ENCODE measurements around the gene CEP44.

The CEP44 gene

DNA sequence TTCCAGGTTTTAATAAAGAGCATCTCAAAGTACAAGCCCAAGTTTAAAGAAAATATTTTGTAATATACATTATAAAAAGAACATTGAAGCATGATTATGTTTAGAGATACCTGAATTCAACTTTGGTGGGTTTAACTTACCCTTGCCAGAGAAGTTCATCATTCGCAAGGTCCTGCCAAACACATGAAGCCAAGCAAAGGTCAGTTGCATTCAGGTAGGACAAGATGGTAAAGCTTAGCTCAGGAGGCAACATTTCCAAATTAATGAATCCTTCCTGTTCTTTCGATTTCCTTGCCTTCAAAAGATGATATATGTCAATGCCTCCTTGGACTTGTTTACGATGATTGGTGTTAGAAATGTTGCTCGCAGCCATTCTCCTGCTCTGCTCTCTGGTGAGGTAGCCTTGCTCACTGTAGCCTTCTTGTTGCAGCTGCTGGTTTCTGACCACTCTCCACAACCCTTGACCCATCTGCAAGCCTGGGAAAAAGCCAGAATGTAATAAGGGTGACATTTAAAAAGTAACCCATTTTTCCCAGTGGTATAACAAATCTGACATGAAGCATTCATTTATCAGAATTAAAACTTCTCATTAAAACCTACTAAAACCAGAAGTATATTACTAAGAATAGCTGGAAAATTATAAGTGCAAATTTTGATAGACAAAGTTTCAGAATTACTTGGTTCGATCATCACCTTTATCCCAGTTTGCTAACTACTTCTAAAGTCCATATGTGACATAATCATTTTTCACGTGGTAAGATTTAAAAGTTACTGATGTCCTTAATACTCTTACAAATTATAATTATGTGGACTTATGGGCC, 20.9 kb upstream of the CEP44 start:
- CTCF ChIA-PET, result no interaction called here

DNA sequence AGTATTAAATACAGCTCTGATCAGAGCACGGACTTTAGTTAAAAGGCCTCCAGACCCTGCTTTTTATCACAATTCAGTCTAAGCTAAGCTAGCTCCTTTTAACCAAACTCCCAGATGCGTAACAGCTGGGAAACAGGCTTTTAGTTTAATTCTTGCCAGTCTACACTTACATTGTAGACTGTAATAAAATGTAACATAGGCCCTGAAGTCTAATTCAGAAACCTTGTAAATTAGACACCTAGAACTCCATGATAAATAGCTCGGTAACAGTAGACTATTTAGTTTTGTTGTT, 20.3 kb upstream of the CEP44 start:
- DNase-seq, result no peak
- Mint-ChIP-seq H3K27ac (no peak overlapping the region), H3K9me3 (no peaks in the 10 kb centered on the region), H3K36me3 (peaks cover 4% of the 10 kb centered on the region), H3K4me3 (no peak overlapping the region), H3K27me3 (no peaks in the 10 kb centered on the region), H3K4me1 (no peaks in the 10 kb centered on the region)
- CTCF ChIA-PET, result no interaction called here

More for the DNA sequence above, 20.9 kb upstream of the CEP44 start:
- Mint-ChIP-seq H3K27me3 (no peaks in the 10 kb centered on the region), H3K4me1 (no peaks in the 10 kb centered on the region), H3K4me3 (no peak overlapping the region), H3K9me3 (no peaks in the 10 kb centered on the region), H3K27ac (no peak overlapping the region), H3K36me3 (peaks cover 4% of the 10 kb centered on the region)
- DNase-seq, result no peak

DNA sequence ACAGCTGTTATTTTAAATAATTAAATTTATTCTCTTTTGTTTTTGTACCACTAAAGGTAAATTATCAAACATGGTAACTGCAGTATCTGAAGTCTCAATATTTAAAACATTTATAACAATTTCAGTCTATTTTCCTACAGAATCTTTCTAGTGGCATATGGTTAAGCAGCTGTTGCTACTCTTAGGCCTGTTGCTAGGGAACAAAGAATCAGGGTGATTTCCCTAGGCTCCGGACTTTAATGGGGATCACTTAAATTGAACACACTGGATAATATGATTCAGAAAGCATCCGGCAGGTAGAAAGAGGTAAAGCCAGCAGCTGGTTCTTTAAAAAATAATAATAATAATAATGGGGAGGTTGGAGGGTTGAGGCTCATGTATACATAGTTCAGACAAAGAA, 17.8 kb upstream of the CEP44 start:
- Mint-ChIP-seq H3K27ac (no peak overlapping the region), H3K4me1 (no peaks in the 10 kb centered on the region), H3K4me3 (no peak overlapping the region), H3K27me3 (no peaks in the 10 kb centered on the region), H3K9me3 (no peaks in the 10 kb centered on the region), H3K36me3 (peaks cover 5% of the 10 kb centered on the region)
- CTCF ChIA-PET, result no interaction called here
- no peak for DNase-seq

DNA sequence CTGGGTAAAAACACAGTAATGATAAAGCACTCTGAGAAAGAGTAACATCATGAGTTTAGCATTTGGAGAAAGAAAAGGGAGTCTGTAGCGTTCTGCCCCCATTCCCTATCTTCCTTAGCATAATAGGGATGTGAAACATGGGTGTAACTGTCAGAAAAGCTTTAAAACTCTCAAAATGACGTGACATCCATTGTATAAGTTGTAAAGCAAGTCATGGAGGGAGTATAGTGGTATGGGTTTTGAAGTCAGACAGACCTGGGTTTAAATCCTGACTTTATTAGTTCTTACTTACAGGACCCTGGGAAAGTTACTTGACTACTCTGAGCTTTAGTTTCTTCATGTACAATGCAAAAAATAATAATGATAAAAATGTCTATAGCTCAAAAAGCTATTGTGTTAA, 17.3 kb upstream of the CEP44 start:
- CTCF ChIA-PET, result interaction anchor here (1.3 kb wide), 1 partner anchor 44 kb away, joined by 3 read pairs; no protein-coding TSS in a partner anchor
- no peak for DNase-seq
- Mint-ChIP-seq H3K4me1 (no peaks in the 10 kb centered on the region), H3K4me3 (no peak overlapping the region), H3K36me3 (peaks cover 5% of the 10 kb centered on the region), H3K27ac (no peak overlapping the region), H3K27me3 (no peaks in the 10 kb centered on the region), H3K9me3 (no peaks in the 10 kb centered on the region)

DNA sequence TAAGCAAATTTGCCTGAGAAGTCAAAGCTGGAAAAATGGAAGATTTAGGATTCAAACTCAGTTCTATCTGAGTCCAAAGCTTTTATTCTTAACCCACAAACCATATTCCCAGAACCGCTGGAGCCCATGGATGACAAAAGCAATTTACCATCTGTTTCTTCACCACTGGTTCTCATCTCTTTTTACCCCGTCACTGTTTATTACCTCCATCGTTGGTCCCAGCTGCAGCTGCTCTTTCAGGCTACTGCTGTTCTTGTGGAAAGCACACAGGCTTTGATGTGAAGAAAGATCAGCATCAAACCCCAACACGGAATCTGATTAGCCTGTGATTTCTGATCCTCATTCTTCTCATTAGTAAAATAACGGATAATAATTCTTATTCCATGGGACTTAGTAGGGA, 9.8 kb upstream of the CEP44 start:
- CTCF ChIA-PET, result no interaction called here
- H3K36me3 Mint-ChIP-seq, result peaks cover 2% of the 10 kb centered on the region
- H3K27ac Mint-ChIP-seq, result no peak overlapping the region
- no peaks in the 10 kb centered on the region for H3K9me3 Mint-ChIP-seq
- no peak for DNase-seq
- no peaks in the 10 kb centered on the region for H3K4me1 Mint-ChIP-seq
- no peaks in the 10 kb centered on the region for H3K27me3 Mint-ChIP-seq
- H3K4me3 Mint-ChIP-seq, result no peak overlapping the region

DNA sequence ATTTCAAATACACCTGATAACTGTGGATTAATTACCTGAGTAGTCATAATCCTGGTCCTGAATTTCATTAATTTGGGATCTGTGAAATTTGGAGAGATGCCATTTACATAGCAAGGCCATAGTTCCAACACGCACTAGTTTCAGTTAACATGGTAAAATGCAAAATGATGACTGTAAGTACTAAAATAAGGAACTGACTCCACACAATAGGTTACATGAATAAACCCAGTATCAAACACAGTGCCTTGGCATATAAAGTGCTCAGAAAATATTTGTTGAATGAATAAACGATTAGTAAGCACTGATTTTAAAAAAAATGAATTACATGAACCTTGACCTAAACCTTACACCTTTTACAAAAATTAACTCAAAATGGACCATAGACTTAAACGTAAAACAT, 9.3 kb upstream of the CEP44 start:
- no peak for DNase-seq
- no peaks in the 10 kb centered on the region for H3K27me3 Mint-ChIP-seq
- H3K9me3 Mint-ChIP-seq, result no peaks in the 10 kb centered on the region
- H3K4me1 Mint-ChIP-seq, result peaks cover 2% of the 10 kb centered on the region
- H3K4me3 Mint-ChIP-seq, result no peak overlapping the region
- peaks cover 4% of the 10 kb centered on the region for H3K36me3 Mint-ChIP-seq
- no peak overlapping the region for H3K27ac Mint-ChIP-seq
- CTCF ChIA-PET, result no interaction called here

DNA sequence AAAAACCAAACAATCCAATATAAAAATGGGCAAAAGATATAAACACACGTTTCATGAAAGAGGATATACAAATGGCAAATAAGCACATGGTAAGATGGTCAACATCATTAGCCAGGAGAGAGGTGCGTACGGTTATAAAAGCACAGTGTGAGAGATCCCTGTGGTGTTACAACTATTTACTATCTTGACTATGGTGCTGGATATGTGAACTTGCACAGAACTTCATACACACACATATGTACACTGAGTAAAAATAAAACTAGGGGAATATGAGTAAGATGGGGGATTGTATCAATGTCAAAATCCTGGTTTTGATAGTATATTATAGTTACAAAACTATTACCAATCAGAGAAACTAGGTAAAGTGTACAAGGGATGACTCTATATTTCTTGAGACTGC, 8.6 kb upstream of the CEP44 start:
- CTCF ChIA-PET, result no interaction called here
- H3K36me3 Mint-ChIP-seq, result peaks cover 8% of the 10 kb centered on the region
- H3K9me3 Mint-ChIP-seq, result no peaks in the 10 kb centered on the region
- no peaks in the 10 kb centered on the region for H3K27me3 Mint-ChIP-seq
- no peak for DNase-seq
- no peak overlapping the region for H3K27ac Mint-ChIP-seq
- no peak overlapping the region for H3K4me3 Mint-ChIP-seq
- H3K4me1 Mint-ChIP-seq, result peaks cover 6% of the 10 kb centered on the region

DNA sequence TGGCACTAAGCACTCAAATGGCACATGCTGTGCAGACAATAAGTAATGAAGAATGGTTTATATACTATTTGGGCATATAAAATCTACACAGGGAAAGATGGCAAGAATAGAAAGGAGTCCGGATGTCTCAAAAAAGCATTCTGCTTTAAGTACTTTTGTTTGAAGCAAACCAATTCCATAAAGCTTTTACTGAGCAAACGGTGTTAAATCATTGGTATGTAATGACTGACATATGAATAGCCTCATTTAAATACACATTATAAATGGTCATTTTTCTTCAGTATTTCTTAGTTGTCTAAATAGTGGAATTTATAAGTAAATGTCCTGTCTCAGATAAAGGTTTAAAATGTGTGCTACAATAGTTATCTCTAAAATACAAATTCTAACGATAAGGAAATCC, 6.3 kb upstream of the CEP44 start:
- H3K9me3 Mint-ChIP-seq, result no peaks in the 10 kb centered on the region
- peaks cover 26% of the 10 kb centered on the region for H3K4me1 Mint-ChIP-seq
- H3K27ac Mint-ChIP-seq, result no peak overlapping the region
- no peak overlapping the region for H3K4me3 Mint-ChIP-seq
- peaks cover 15% of the 10 kb centered on the region for H3K36me3 Mint-ChIP-seq
- no peak for DNase-seq
- H3K27me3 Mint-ChIP-seq, result no peaks in the 10 kb centered on the region
- CTCF ChIA-PET, result no interaction called here

DNA sequence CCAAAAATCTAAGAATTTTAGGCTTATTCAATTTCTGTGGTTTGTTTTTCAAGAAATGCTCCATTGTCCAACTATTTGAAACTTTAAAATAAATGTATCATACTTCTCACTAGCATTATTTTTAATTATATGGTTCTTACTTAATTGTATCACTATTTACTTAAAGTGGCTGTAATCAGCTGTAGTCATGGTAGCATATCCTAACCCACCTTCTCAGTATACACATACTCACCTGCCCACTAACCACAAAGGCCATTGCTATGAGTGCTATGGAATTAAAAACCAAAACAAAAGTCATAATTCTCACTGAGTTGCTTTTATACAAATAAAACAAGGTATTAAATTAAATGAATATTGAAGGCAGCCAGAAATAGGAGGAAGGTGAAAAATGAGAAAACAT, 5.2 kb upstream of the CEP44 start:
- peaks cover 31% of the 10 kb centered on the region for H3K4me1 Mint-ChIP-seq

DNA sequence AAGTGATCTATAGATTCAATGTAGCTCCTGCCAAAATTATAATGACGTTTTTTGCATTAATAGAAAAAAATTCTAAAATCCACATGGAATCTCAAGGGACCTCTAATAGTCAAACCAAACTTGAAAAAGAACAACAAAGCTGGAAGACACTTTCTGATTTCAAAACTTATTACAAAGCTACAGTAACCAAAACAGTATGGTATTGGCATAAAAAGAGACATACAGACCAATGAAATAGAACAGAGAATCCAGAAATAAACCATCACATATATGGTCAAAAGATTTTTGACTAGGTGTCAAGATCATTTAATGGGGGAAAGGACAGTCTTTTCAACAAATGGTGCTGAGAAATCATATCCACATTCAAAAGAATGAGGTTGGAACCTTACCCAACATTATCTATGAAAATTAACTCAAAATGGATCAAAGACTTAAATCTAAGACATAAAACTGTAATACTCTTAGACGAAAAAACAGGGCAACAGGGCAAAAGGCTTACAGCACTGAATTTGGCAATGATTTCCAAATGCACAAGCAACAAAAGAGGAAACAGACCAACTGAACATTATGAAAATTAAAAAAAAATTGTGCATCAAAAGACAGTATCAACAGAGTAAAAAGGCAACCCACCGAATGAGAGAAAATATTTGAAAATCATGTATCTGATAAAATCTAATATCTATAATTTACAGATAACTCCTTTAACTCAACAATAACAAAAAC, 4.1 kb upstream of the CEP44 start:
- no peaks in the 10 kb centered on the region for H3K9me3 Mint-ChIP-seq
- no peak overlapping the region for H3K4me3 Mint-ChIP-seq
- H3K27me3 Mint-ChIP-seq, result no peaks in the 10 kb centered on the region
- H3K36me3 Mint-ChIP-seq, result peaks cover 15% of the 10 kb centered on the region
- DNase-seq, result no peak
- peaks cover 37% of the 10 kb centered on the region for H3K4me1 Mint-ChIP-seq
- H3K27ac Mint-ChIP-seq, result no peak overlapping the region
- CTCF ChIA-PET, result interaction anchor here (0.7 kb wide), 1 partner anchor 57 kb away, joined by 3 read pairs; no protein-coding TSS in a partner anchor

More for the DNA sequence above, 5.2 kb upstream of the CEP44 start:
- H3K36me3 Mint-ChIP-seq, result peaks cover 15% of the 10 kb centered on the region
- H3K27ac Mint-ChIP-seq, result no peak overlapping the region
- no peak for DNase-seq
- no peaks in the 10 kb centered on the region for H3K9me3 Mint-ChIP-seq
- H3K4me3 Mint-ChIP-seq, result no peak overlapping the region
- CTCF ChIA-PET, result interaction anchor here (0.7 kb wide), 1 partner anchor 56 kb away, joined by 3 read pairs; no protein-coding TSS in a partner anchor
- H3K27me3 Mint-ChIP-seq, result no peaks in the 10 kb centered on the region

DNA sequence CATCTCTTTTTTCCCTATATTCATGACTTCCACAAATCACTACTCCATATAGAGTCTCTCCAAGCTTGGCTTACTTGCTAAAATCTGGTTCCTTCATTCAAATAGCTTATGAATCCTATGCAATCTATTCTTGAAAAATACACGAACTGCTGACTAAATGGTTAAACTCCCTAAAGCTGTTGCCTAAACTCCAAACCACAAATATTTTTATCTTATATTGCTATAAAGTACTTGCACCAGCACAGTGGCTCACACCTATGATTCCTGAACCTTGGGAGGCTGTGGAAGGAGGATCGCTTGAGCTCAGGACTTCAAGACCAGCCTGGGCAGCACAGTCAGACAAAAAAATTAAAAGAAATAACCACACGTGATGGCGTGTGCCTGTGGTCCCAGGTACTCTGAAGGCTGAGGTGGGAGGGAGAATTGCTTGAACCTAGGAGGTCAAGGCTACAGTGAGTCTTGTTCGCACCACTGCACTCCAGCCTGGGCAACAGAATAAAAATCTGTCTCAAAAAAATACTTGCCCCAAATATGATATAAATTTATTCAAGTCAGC, 2.5 kb upstream of the CEP44 start:
- no peaks in the 10 kb centered on the region for H3K9me3 Mint-ChIP-seq
- peaks cover 49% of the 10 kb centered on the region for H3K4me1 Mint-ChIP-seq
- CTCF ChIA-PET, result no interaction called here
- H3K36me3 Mint-ChIP-seq, result peaks cover 15% of the 10 kb centered on the region
- DNase-seq, result no peak
- no peaks in the 10 kb centered on the region for H3K27me3 Mint-ChIP-seq
- H3K4me3 Mint-ChIP-seq, result peak overlapping the region; percentile 15
- H3K27ac Mint-ChIP-seq, result no peak overlapping the region

DNA sequence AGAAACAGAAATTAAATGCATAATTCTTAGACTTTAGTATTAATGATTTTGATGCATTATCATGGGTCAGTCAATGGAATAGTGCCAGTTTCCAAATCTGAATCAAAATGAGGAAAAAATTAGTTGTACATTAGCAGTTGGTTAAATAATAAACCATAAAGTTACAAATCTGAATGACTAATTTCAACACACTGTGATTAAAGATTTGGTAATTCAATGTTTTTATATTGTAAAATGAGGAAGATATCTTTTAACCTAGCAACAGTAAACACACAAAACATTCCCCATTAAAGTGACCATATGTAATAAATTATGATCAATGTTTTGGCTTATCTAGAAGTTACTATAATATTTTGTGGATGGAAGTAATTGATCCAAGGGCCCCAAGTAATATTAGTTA, 1.8 kb upstream of the CEP44 start:
- peaks cover 15% of the 10 kb centered on the region for H3K36me3 Mint-ChIP-seq

DNA sequence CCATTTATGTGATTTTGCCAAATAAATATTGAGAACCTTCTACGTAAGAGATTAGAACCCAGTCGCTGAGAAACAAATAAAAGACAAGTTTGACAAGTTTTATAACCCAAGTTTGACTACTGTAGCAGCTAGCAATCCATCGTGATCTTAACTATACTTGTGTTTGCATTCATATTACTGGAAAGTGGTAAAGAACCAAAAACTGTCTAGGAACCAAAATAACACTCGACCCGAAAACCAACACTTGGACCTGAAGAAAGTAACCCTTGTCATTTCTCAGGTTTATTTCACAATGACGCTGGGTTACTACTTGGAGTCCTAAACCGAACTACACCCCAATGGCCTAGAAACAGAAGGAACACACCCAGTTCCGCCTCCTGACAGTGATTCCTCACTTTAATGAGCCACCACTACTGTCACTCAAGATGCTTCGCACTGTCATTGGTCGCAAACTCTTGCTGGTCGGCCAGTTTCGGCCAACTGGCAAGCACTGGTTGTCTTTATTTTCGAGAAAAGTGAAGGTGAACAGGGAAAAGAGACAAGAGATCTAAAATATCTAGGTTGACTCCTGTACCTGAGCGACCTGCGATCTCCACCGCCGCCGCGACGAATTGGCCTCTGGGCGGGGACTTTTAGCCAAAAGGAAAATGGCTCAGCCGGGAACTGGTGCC, 740 bp upstream of the CEP44 start:
- CTCF ChIA-PET, result interaction anchor here (1.5 kb wide), 1 partner anchor 36 kb away, joined by 3 read pairs; no protein-coding TSS in a partner anchor
- Mint-ChIP-seq H3K27me3 (no peaks in the 10 kb centered on the region), H3K4me1 (peaks cover 59% of the 10 kb centered on the region), H3K36me3 (peaks cover 15% of the 10 kb centered on the region), H3K4me3 (peak overlapping the region; percentile 99), H3K9me3 (no peaks in the 10 kb centered on the region), H3K27ac (peak overlapping the region; percentile 100)
- DNase-seq, result peak; percentile 87

More for the DNA sequence above, 1.8 kb upstream of the CEP44 start:
- Mint-ChIP-seq H3K4me1 (peaks cover 55% of the 10 kb centered on the region), H3K27ac (peak overlapping the region; percentile 38), H3K27me3 (no peaks in the 10 kb centered on the region), H3K9me3 (no peaks in the 10 kb centered on the region), H3K4me3 (peak overlapping the region; percentile 99)
- CTCF ChIA-PET, result no interaction called here
- DNase-seq, result no peak

DNA sequence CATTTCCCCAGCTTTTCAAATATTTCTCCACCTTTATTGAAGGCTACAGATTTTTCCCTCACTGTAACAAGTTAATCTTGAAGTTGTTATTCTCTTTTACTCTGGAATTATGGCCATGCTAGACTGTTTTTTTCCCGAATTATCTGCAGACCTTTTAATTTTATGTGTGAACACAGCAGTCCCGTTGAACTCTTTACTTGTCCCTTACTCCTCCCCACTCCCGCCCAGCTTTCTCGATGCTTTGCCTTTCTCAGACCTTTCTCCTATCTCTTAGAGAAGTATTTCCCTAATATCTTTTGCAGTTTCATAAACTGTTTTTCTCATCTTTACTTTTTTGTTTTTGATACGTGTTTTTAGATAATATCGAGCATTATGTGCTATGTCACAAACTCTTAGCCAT, 776 bp downstream of the CEP44 start:
- no peak for DNase-seq
- Mint-ChIP-seq H3K27ac (peak overlapping the region; percentile 100), H3K4me3 (peak overlapping the region; percentile 99), H3K4me1 (peaks cover 60% of the 10 kb centered on the region), H3K36me3 (peaks cover 12% of the 10 kb centered on the region), H3K27me3 (no peaks in the 10 kb centered on the region), H3K9me3 (no peaks in the 10 kb centered on the region)
- CTCF ChIA-PET, result interaction anchor here (1.1 to 1.4 kb wide), 2 partner anchors 62 to 64 kb away, joined by 3 to 4 read pairs; no protein-coding TSS in a partner anchor

Measured in activated naive CD4-positive, alpha-beta T cell treated with anti-CD3 and anti-CD28 coated beads, Interleukin-2, amount 10 ng/mL, durations not matched to agents 7 days and 5 days (primary cell).